ENCODE results near the gene COQ8B. TPM values are rescaled to one million over a fixed set of nuclear protein-coding genes. Genes with fewer than 3 reads are reported as not detected.

Gene COQ8B
- total RNA-seq, 1 donor from 2014 or later = 51.1 TPM

DNA sequence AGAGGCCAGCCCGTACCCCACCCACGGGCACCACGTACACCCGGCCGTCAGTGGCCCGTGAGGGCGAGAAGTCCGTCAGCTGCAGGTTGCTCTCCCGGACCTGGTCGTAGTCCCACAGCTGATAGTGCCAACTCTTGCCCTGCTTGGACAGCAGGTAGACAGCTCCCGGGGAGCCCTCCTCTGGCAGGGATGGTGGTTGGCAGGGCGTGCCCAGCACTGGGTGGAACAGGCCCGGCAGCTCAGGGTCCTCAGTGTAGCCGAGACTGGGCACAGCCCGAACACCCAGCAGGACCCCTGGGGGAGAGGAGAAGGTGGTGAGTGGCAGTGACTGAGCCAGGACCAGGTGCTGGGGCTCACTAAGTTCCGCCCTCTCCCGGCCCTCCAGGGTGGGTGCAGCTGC, 25.8 kb upstream of the COQ8B start:
- DNase-seq (ENCODE audit: extremely low spot score in 2 of 2) = no peak
- Histone ChIP-seq H3K4me3 (no peak overlapping the region), H3K27ac (peak overlapping the region; percentile 72)

DNA sequence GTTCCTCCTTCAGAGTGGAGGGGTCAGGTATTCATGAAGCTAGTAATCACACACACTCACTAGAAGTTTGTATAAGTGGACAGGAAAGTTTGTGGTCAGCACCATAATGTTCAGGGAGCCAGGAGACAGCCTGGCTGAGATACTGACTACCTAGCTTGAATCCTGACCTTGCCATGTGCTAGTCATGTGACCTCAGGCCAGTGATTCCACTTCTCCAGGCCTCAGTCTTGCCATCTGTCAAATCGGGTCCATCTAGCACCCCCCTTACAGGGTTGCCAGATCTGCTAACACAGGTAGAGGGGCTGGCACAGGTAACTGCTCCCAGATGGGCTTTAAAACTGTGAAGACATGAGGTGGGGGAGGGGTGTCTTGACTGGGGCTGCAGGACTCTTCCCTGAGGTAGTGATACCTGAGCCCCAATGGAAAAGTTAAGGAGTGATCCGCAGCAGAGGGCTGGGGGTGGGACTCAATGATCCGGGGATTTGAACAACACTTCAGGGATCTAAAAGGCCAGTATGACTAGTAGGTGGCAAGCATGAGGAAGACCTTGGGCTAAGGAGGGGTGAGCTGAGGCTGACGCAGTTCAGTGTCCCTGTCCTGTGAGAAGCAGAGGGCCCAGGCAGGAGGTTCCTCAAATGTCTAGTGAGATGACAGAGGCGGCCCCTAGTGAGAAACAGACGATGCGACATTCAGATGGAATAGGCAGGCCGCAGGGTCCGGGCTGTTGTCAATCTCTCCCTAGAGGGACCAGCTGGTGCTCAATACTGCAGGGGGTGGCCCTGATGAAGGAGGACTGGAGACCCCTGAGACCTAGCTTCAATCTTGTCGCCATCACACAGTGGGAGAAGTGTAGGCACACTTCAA, 25.1 kb upstream of the COQ8B start:
- peaks cover 0 to 34% of the 10 kb centered on the region in 2 donors for H3K36me3 ChIP-seq
- no peak for DNase-seq (ENCODE audit: extremely low spot score in 2 of 2)
- TF ChIP-seq POLR2A (IDR thresholded peaks at IDR 0.05) = no peak
- TF ChIP-seq, protein P1, sequence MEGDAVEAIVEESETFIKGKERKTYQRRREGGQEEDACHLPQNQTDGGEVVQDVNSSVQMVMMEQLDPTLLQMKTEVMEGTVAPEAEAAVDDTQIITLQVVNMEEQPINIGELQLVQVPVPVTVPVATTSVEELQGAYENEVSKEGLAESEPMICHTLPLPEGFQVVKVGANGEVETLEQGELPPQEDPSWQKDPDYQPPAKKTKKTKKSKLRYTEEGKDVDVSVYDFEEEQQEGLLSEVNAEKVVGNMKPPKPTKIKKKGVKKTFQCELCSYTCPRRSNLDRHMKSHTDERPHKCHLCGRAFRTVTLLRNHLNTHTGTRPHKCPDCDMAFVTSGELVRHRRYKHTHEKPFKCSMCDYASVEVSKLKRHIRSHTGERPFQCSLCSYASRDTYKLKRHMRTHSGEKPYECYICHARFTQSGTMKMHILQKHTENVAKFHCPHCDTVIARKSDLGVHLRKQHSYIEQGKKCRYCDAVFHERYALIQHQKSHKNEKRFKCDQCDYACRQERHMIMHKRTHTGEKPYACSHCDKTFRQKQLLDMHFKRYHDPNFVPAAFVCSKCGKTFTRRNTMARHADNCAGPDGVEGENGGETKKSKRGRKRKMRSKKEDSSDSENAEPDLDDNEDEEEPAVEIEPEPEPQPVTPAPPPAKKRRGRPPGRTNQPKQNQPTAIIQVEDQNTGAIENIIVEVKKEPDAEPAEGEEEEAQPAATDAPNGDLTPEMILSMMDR (IDR thresholded peaks at IDR 0.05) = no peak
- TF ChIP-seq POLR2AphosphoS5 (IDR thresholded peaks at IDR 0.05; ENCODE audit: insufficient read depth in 1 of 2, low read depth in 1 of 2) = peak in 1 of 2 donors; percentile 6
- H3K4me1 ChIP-seq = peaks cover 33% of the 10 kb centered on the region
- H3K4me3 ChIP-seq = no peak overlapping the region
- H3K9me3 ChIP-seq = no peaks in the 10 kb centered on the region
- H3K27me3 ChIP-seq = no peaks in the 10 kb centered on the region
- H3K27ac ChIP-seq = peak overlapping the region; percentile 72
- intact Hi-C loops (cut with DNase I) = no loop called here

More for the DNA sequence above, 25.8 kb upstream of the COQ8B start:
- H3K9me3 ChIP-seq = no peaks in the 10 kb centered on the region
- peaks cover 26% of the 10 kb centered on the region for H3K4me1 ChIP-seq
- peaks cover 0 to 27% of the 10 kb centered on the region in 2 donors for H3K36me3 ChIP-seq
- no peaks in the 10 kb centered on the region for H3K27me3 ChIP-seq
- intact Hi-C loops (cut with DNase I) = no loop called here
- TF ChIP-seq POLR2AphosphoS5 (IDR thresholded peaks at IDR 0.05; ENCODE audit: insufficient read depth in 1 of 2, low read depth in 1 of 2) = no peak

DNA sequence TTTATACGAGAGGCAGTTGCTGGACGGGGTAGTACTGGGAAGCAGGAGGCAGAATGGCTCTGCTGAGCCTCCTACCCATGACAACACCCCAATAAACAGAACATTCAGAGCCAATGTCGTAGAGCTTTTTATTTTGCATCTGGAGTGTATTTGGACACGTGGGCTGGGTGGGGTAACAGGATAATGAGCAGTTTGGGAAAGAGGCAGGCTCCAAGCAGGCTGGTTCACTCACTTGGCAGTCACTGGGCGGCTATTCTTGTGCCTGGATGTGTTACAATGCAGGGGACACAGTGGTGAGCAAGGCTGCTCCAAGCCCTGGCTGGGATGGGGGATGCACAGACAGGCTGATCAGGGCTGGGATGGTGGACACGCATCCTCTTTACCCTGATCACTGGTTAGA, 24.1 kb upstream of the COQ8B start:
- Histone ChIP-seq H3K36me3 (peaks cover 0 to 44% of the 10 kb centered on the region in 2 donors), H3K27me3 (no peaks in the 10 kb centered on the region), H3K27ac (peak overlapping the region; percentile 72), H3K9me3 (no peaks in the 10 kb centered on the region), H3K4me1 (peaks cover 33% of the 10 kb centered on the region), H3K4me3 (peak overlapping the region in 1 of 2 donors; percentile 25)
- intact Hi-C loops (cut with DNase I) = no loop called here
- TF ChIP-seq POLR2AphosphoS5 (IDR thresholded peaks at IDR 0.05; ENCODE audit: insufficient read depth in 1 of 2, low read depth in 1 of 2) = peak; percentile 35 to 83
- TF ChIP-seq POLR2A (IDR thresholded peaks at IDR 0.05) = peak in 1 of 2 donors; percentile 19
- TF ChIP-seq, protein P1 (IDR thresholded peaks at IDR 0.05) = no peak
- DNase-seq (ENCODE audit: extremely low spot score in 2 of 2) = no peak

DNA sequence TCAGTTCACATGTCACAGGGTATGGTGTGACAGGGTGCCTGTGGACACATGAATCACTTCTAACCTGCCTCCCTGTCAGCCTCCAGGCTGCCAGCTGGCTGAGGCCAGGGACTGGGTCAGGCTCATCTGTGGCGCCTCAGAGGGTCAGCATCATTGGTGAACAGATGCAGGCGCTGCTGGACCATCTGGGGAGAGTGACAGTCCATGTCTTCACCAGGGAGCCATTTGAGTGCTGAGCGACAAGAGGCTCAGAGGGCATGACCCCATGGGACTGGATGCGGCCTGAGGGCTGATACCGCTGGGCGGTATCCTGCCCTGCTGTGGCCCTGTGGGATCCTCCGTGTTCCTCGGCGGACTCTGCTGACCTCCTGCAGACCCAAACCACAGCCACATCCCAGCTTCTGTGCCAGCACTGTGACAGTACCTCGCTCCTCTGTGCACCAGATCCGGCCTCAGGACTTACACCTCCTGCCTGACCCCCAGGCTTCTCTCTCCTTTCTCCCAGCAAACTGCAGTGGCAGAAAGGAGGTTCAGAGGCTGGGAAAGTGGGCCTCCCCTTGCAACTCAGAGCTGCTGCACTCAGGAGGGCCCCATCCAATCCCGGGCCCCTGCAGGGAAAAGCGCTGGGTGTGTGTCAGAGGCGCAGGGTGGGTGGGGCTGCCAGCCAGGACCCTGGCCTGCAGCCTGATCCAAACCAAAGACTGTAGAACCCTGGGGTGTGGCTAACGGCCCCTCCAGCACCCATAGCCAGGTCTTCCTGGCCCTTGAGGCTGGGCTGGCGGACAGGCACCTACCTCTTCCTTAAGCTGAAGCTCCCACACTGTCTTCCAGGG, 23.4 kb upstream of the COQ8B start:
- Histone ChIP-seq H3K4me3 (peak overlapping the region in 1 of 2 donors; percentile 25), H3K9me3 (no peaks in the 10 kb centered on the region), H3K36me3 (peaks cover 0 to 51% of the 10 kb centered on the region in 2 donors), H3K27ac (peak overlapping the region; percentile 72), H3K27me3 (no peaks in the 10 kb centered on the region), H3K4me1 (peaks cover 33% of the 10 kb centered on the region)
- no peak for DNase-seq (ENCODE audit: extremely low spot score in 2 of 2)
- TF ChIP-seq POLR2A (IDR thresholded peaks at IDR 0.05) (no peak), POLR2AphosphoS5 (IDR thresholded peaks at IDR 0.05; ENCODE audit: insufficient read depth in 1 of 2, low read depth in 1 of 2) (peak in 1 of 2 donors; percentile 69)
- TF ChIP-seq, protein P1 (IDR thresholded peaks at IDR 0.05) = no peak
- intact Hi-C loops (cut with DNase I) = no loop called here

DNA sequence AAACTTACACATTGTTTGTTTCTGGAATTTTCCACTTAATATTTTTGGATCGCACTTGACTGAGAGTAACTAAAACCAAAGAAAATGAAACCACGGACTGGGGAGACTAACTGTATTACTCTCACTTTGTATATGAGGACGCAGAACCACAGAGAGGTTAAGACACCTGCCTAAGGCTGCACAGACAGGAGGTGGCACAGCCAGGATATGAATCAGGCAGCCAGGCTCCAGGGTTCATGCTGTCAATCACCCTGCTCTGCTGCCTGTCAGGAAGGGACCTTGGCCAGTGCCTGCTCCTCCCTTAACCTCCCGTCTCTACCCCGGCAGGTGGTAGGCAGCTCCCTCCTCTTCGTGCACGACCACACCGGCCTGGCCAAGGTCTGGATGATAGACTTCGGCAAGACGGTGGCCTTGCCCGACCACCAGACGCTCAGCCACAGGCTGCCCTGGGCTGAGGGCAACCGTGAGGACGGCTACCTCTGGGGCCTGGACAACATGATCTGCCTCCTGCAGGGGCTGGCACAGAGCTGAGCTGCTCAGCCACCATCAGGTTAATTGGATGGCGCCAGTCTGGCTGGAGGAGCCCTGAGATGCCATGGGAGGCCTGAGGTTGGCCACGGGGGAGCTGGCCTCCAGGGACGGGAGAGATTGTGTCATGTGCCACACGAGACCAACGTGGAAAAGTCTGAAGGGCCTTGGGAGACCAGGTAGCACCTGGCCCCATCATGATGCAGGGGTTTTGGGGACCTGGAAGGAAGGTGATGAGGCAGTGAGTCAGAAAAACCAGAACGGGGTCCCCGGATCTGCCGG, 22.5 kb upstream of the COQ8B start:
- no peaks in the 10 kb centered on the region for H3K9me3 ChIP-seq
- peaks cover 33% of the 10 kb centered on the region for H3K4me1 ChIP-seq
- no peak for DNase-seq (ENCODE audit: extremely low spot score in 2 of 2)
- peak overlapping the region; percentile 72 for H3K27ac ChIP-seq
- intact Hi-C loops (cut with DNase I) = no loop called here
- no peaks in the 10 kb centered on the region for H3K27me3 ChIP-seq
- TF ChIP-seq POLR2AphosphoS5 (IDR thresholded peaks at IDR 0.05; ENCODE audit: insufficient read depth in 1 of 2, low read depth in 1 of 2) (no peak), POLR2A (IDR thresholded peaks at IDR 0.05) (no peak)
- TF ChIP-seq, protein P1 (IDR thresholded peaks at IDR 0.05) = no peak
- H3K4me3 ChIP-seq = no peak overlapping the region
- peaks cover 0 to 59% of the 10 kb centered on the region in 2 donors for H3K36me3 ChIP-seq
